Inferior parietal cortex (tissue), 1 donor: Measurements from ENCODE around the gene CAPZB.

Experiments
- DNase-seq: peaks from one replicate; pipeline ENCODE4 v3.0.0-alpha.2; 2016; ENCODE audit errors: extremely low spot score

Gene CAPZB

GRCh38 chr1:19385221-19385620, 100.1 kb downstream of the CAPZB start:
- no peak for DNase-seq

- no peak for DNase-seq
Observed at GRCh38 chr1:19384772-19385187, 100.6 kb downstream of the CAPZB start.

- no peak for DNase-seq
Observed at GRCh38 chr1:19384113-19384512, 101.2 kb downstream of the CAPZB start.

- DNase-seq, result no peak
Observed at GRCh38 chr1:19382222-19382621, 103.1 kb downstream of the CAPZB start.

GRCh38 chr1:19381261-19381660, 104.1 kb downstream of the CAPZB start:
- DNase-seq, result no peak

- no peak for DNase-seq
Observed at GRCh38 chr1:19377812-19378718, 107.3 kb downstream of the CAPZB start.

- no peak for DNase-seq
Observed at GRCh38 chr1:19376428-19377372, 108.6 kb downstream of the CAPZB start.

GRCh38 chr1:19375631-19376400, 109.5 kb downstream of the CAPZB start:
- no peak for DNase-seq

- DNase-seq, result no peak
Observed at GRCh38 chr1:19374926-19375325, 110.4 kb downstream of the CAPZB start.

GRCh38 chr1:19374083-19374801, 111.1 kb downstream of the CAPZB start:
- no peak for DNase-seq

GRCh38 chr1:19373211-19374082, 111.9 kb downstream of the CAPZB start:
- no peak for DNase-seq

GRCh38 chr1:19372602-19373001, 112.7 kb downstream of the CAPZB start:
- DNase-seq, result no peak

GRCh38 chr1:19372136-19372514, 113.2 kb downstream of the CAPZB start:
- DNase-seq, result no peak

GRCh38 chr1:19371226-19372135, 113.9 kb downstream of the CAPZB start:
- no peak for DNase-seq

GRCh38 chr1:19370453-19371170, 114.7 kb downstream of the CAPZB start:
- no peak for DNase-seq

GRCh38 chr1:19369396-19370090, 115.8 kb downstream of the CAPZB start:
- no peak for DNase-seq

GRCh38 chr1:19368964-19369363, 116.4 kb downstream of the CAPZB start:
- DNase-seq, result no peak

GRCh38 chr1:19368050-19368449, 117.3 kb downstream of the CAPZB start:
- no peak for DNase-seq
